Smooth muscle cell (in vitro differentiated cells): ENCODE measurements around the gene GALNT18. TPM values are rescaled to one million over a fixed set of nuclear protein-coding genes. Genes with fewer than 3 reads are reported as not detected.

Experiments used
- DNase-seq: peaks from one replicate; lab custom pipeline; 2025; ENCODE audit not compliant: unreplicated experiment; lab: John Stamatoyannopoulos, UW
- H2AFZ ChIP-seq: fragments of 200-600 bp; sonication (generic); 2 replicates; pipeline ENCODE4 v1.6.0; 2016; ENCODE audit warnings: antibody characterized with exemption, low read depth, mild to moderate bottlenecking
- H3F3A ChIP-seq: fragments of 200-600 bp; sonication (generic); 2 replicates; pipeline ENCODE4 v1.6.0; 2017; ENCODE audit warnings: antibody characterized with exemption, low read depth
- H3K27ac ChIP-seq: fragments of 200-600 bp; sonication (generic); 2 replicates; pipeline ENCODE4 v1.5.1; 2016; ENCODE audit warnings: low read depth, mild to moderate bottlenecking
- H3K27me3 ChIP-seq: fragments of 200-600 bp; sonication (generic); 2 replicates; pipeline ENCODE4 v1.6.1; 2016; ENCODE audit warnings: low read depth, mild to moderate bottlenecking
- H3K36me3 ChIP-seq: fragments of 200-600 bp; sonication (generic); 2 replicates; pipeline ENCODE4 v1.5.1; 2016; ENCODE audit warnings: low read depth
- H3K4me1 ChIP-seq: fragments of 200-600 bp; sonication (generic); 2 replicates; pipeline ENCODE4 v1.5.1; 2016; ENCODE audit warnings: low read depth
- H3K4me2 ChIP-seq: fragments of 200-600 bp; sonication (generic); 2 replicates; pipeline ENCODE4 v1.6.0; 2016; ENCODE audit warnings: mild to moderate bottlenecking
- H3K4me3 ChIP-seq: fragments of 200-600 bp; sonication (generic); 2 replicates; pipeline ENCODE4 v1.5.1; 2016; ENCODE audit warnings: mild to moderate bottlenecking
- H3K79me2 ChIP-seq: fragments of 200-600 bp; sonication (generic); 2 replicates; pipeline ENCODE4 v1.6.0; 2016; ENCODE audit warnings: low read depth, mild to moderate bottlenecking
- H3K9ac ChIP-seq: fragments of 200-600 bp; sonication (generic); 2 replicates; pipeline ENCODE4 v1.6.0; 2016; ENCODE audit warnings: low read depth
- H3K9me3 ChIP-seq: fragments of 200-600 bp; sonication (generic); replicated peaks from 2 replicates; pipeline ENCODE4 v1.5.1; 2016; ENCODE audit warnings: low read depth
- H4K20me1 ChIP-seq: fragments of 200-600 bp; sonication (generic); 2 replicates; pipeline ENCODE4 v1.6.0; 2016; ENCODE audit warnings: low read depth
- WGBS: methylation state at CpG from one replicate; pipeline ENCODE4 v1.1.7; 2016; ENCODE audit warnings: low lambda C conversion rate; 5-methylcytosine and 5-hydroxymethylcytosine counted together
- polyA plus RNA-seq: library from polyadenylated mRNA; unstranded; fragments of >200 nt; fragmentation: Nextera tagmentation; extraction: Ambion mirVana; gene quantifications from 2 replicates; pipeline ENCODE4 v1.2.1, GENCODE V29; 2016
- total RNA-seq: library from RNA; depleted of rRNA; stranded (reverse); fragments of >200 nt; gene quantifications from 2 replicates; pipeline ENCODE4 v1.2.3, GENCODE V29; 2014
- TF ChIP-seq, protein P1 (sequence below): fragments of 200-600 bp; sonication (generic); IDR thresholded peaks from 2 replicates; pipeline ENCODE4 v1.5.1; 2017; ENCODE audit warnings: borderline replicate concordance, mild to moderate bottlenecking, antibody characterized with exemption; ENCODE audit not compliant: insufficient read depth, poor library complexity, severe bottlenecking

Gene GALNT18
- total RNA-seq (11.2 and 11.5 TPM in 2 replicates), polyA plus RNA-seq (16.3 and 16.6 TPM in 2 replicates)

- Histone ChIP-seq H3K27me3 (peaks cover 5% of the 10 kb centered on the region), H3K4me2 (peak within 1 kb of the TSS; percentile 95), H2AFZ (peak within 1 kb of the TSS; percentile 72), H3K4me3 (peak within 1 kb of the TSS; percentile 75), H4K20me1 (peaks cover 14% of the 10 kb centered on the region), H3K27ac (peak within 1 kb of the TSS; percentile 76), H3K9ac (peak within 1 kb of the TSS; percentile 84), H3K4me1 (peaks cover 13% of the 10 kb centered on the region), H3K9me3 (no peaks in the 10 kb centered on the region), H3F3A (no peaks in the 10 kb centered on the region), H3K79me2 (no peaks in the 10 kb centered on the region), H3K36me3 (no peaks in the 10 kb centered on the region)
- TF ChIP-seq, protein P1, sequence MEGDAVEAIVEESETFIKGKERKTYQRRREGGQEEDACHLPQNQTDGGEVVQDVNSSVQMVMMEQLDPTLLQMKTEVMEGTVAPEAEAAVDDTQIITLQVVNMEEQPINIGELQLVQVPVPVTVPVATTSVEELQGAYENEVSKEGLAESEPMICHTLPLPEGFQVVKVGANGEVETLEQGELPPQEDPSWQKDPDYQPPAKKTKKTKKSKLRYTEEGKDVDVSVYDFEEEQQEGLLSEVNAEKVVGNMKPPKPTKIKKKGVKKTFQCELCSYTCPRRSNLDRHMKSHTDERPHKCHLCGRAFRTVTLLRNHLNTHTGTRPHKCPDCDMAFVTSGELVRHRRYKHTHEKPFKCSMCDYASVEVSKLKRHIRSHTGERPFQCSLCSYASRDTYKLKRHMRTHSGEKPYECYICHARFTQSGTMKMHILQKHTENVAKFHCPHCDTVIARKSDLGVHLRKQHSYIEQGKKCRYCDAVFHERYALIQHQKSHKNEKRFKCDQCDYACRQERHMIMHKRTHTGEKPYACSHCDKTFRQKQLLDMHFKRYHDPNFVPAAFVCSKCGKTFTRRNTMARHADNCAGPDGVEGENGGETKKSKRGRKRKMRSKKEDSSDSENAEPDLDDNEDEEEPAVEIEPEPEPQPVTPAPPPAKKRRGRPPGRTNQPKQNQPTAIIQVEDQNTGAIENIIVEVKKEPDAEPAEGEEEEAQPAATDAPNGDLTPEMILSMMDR: peak; percentile 33
- peak; percentile 67 for DNase-seq
- WGBS: under 1% methylated on average over 51 of the region's 71 CpGs
Measured at GRCh38 chr11:11621573-11622339, at the start of gene GALNT18. TSS of gene GALNT18 (minus strand) at chr11:11622005.

DNA sequence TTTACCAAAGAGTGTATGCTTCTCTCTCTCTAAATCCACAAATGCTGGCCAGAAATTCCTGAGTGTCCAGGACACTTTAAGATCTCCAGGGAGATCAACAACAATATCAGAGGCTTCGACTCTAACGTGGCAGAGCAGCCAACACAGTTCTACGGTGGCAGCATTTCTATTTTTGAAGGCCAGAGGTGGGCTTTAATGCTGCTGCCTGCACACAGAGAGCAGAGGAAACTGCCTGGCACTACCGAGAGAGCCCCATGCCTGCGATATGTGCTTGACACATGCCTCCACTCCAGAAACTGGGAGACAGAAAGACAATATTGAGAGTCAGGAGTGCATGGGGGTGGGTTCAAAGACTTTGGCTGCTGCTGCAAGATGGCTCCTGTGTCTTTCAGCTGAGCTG, 48.8 kb upstream of the GALNT18 start:
- peaks cover 7% of the 10 kb centered on the region for H3K27me3 ChIP-seq

DNA sequence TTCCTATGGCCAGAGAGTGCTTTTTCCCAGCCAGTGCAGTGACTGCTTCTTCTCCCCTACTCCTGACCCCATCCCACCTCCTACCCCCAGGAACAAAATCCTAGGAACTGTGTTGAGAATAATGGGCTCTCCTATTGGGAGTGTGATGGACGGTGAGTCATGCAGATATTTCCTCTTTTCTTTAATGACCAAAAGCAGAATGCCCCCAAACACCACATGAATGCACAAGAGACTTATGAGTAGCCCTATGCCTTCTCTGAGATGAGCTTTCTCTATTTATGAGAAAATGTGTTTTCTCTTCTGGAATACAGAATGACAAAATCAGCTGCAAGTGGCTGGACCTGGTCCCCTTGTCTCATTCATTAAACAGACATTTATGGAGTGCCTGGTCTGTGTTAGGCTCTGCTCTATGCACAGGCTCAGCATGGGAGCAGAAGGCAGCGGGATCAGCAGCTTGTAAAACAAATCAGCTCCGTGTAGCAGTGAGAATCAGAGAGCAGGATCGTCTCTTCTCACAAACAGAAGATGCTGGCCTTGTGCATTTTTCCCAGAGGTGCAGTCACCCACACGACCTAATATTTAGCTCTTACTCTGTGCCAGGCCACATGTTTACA, 47.5 kb upstream of the GALNT18 start:
- H3K79me2 ChIP-seq: no peaks in the 10 kb centered on the region
- no peak overlapping the region for H2AFZ ChIP-seq
- no peaks in the 10 kb centered on the region for H4K20me1 ChIP-seq
- DNase-seq: no peak
- peaks cover 12% of the 10 kb centered on the region for H3K27me3 ChIP-seq
- H3K9ac ChIP-seq: no peak overlapping the region
- H3K36me3 ChIP-seq: no peaks in the 10 kb centered on the region
- peak overlapping the region; percentile 15 for H3K4me2 ChIP-seq
- H3K9me3 ChIP-seq: no peaks in the 10 kb centered on the region
- H3K4me1 ChIP-seq: no peaks in the 10 kb centered on the region
- TF ChIP-seq, protein P1: no peak
- H3K4me3 ChIP-seq: no peak overlapping the region
- no peak overlapping the region for H3K27ac ChIP-seq
- peaks cover 5% of the 10 kb centered on the region for H3F3A ChIP-seq
- 3% methylated on average over 5 of the region's 5 CpGs for WGBS

More for the DNA sequence above, 48.8 kb upstream of the GALNT18 start:
- Histone ChIP-seq H3K9ac (no peak overlapping the region), H3K9me3 (no peaks in the 10 kb centered on the region), H3F3A (peaks cover 5% of the 10 kb centered on the region), H3K4me2 (no peak overlapping the region), H4K20me1 (no peaks in the 10 kb centered on the region), H2AFZ (no peak overlapping the region), H3K4me3 (no peak overlapping the region), H3K79me2 (no peaks in the 10 kb centered on the region), H3K4me1 (no peaks in the 10 kb centered on the region), H3K27ac (no peak overlapping the region), H3K36me3 (no peaks in the 10 kb centered on the region)
- TF ChIP-seq, protein P1: no peak
- 76% methylated on average over 5 of the region's 5 CpGs for WGBS
- no peak for DNase-seq

- H3K27ac ChIP-seq: no peak overlapping the region
- WGBS: 82% methylated on average over 5 of the region's 5 CpGs
- H3F3A ChIP-seq: peaks cover 5% of the 10 kb centered on the region
- H3K4me2 ChIP-seq: no peak overlapping the region
- H4K20me1 ChIP-seq: no peaks in the 10 kb centered on the region
- no peak overlapping the region for H2AFZ ChIP-seq
- no peaks in the 10 kb centered on the region for H3K36me3 ChIP-seq
- H3K9me3 ChIP-seq: no peaks in the 10 kb centered on the region
- no peak overlapping the region for H3K9ac ChIP-seq
- TF ChIP-seq, protein P1: no peak
- peaks cover 16% of the 10 kb centered on the region for H3K27me3 ChIP-seq
- H3K4me3 ChIP-seq: no peak overlapping the region
- H3K79me2 ChIP-seq: no peaks in the 10 kb centered on the region
- DNase-seq: no peak
- no peaks in the 10 kb centered on the region for H3K4me1 ChIP-seq
Measured at GRCh38 chr11:11668781-11669180, 47.0 kb upstream of the GALNT18 start.
